ENCODE measurements around the gene FAM43B. TPM values are rescaled to one million over a fixed set of nuclear protein-coding genes. Genes with fewer than 3 reads are reported as not detected.

The FAM43B gene
- polyA plus RNA-seq, 1 experiment = not detected

GRCh38 chr1:20552728-20553445 is 514 bp downstream of the FAM43B start:
- no peak for TF ChIP-seq CTCF (IDR thresholded peaks at IDR 0.05; ENCODE audit: insufficient read depth, low read depth, low read length)
- DNase-seq (ENCODE audit: low read depth) = no peak
- Histone ChIP-seq H3K36me3 (ENCODE audit: control insufficient read depth, insufficient read depth, low read length) (no peaks in the 10 kb centered on the region), H3K4me3 (ENCODE audit: low read depth, low read length) (peak overlapping the region; percentile 19; the same call in 1 of the 2 replicates), H3K27me3 (ENCODE audit: control insufficient read depth, insufficient read depth, low read length) (peaks cover 52% of the 10 kb centered on the region)
- ChIA-PET CTCF (interaction anchor here (1.2 kb wide), 1 partner anchor 80 kb away, joined by 3 read pairs; the partner anchor contains the start of gene PINK1), POLR2A (no interaction called here)

- ChIA-PET CTCF (no interaction called here), POLR2A (no interaction called here)
- peaks cover 52% of the 10 kb centered on the region for H3K27me3 ChIP-seq (ENCODE audit: control insufficient read depth, insufficient read depth, low read length)
- no peak overlapping the region for H3K4me3 ChIP-seq (ENCODE audit: low read depth, low read length)
- H3K36me3 ChIP-seq (ENCODE audit: control insufficient read depth, insufficient read depth, low read length) = no peaks in the 10 kb centered on the region
- DNase-seq (ENCODE audit: low read depth) = no peak
- TF ChIP-seq CTCF (IDR thresholded peaks at IDR 0.05; ENCODE audit: insufficient read depth, low read depth, low read length) = no peak
Measured at GRCh38 chr1:20555025-20555757, 2.8 kb downstream of the FAM43B start.

GRCh38 chr1:20555758-20556120 is 3.4 kb downstream of the FAM43B start:
- H3K36me3 ChIP-seq (ENCODE audit: control insufficient read depth, insufficient read depth, low read length) = no peaks in the 10 kb centered on the region
- no peak for DNase-seq (ENCODE audit: low read depth)
- H3K4me3 ChIP-seq (ENCODE audit: low read depth, low read length) = no peak overlapping the region
- POLR2A ChIA-PET = no interaction called here
- no peak for TF ChIP-seq CTCF (IDR thresholded peaks at IDR 0.05; ENCODE audit: insufficient read depth, low read depth, low read length)
- CTCF ChIA-PET = no interaction called here
- H3K27me3 ChIP-seq (ENCODE audit: control insufficient read depth, insufficient read depth, low read length) = peaks cover 53% of the 10 kb centered on the region

GRCh38 chr1:20558191-20558590 is 5.8 kb downstream of the FAM43B start:
- Histone ChIP-seq H3K36me3 (ENCODE audit: control insufficient read depth, insufficient read depth, low read length) (no peaks in the 10 kb centered on the region), H3K4me3 (ENCODE audit: low read depth, low read length) (no peak overlapping the region), H3K27me3 (ENCODE audit: control insufficient read depth, insufficient read depth, low read length) (peaks cover 43% of the 10 kb centered on the region)
- no peak for TF ChIP-seq CTCF (IDR thresholded peaks at IDR 0.05; ENCODE audit: insufficient read depth, low read depth, low read length)
- ChIA-PET POLR2A (no interaction called here), CTCF (interaction anchor here (0.9 kb wide), 1 partner anchor 88 kb away, joined by 3 read pairs; no protein-coding TSS in a partner anchor)
- no peak for DNase-seq (ENCODE audit: low read depth)

GRCh38 chr1:20560966-20561365 is 8.6 kb downstream of the FAM43B start:
- peaks cover 23% of the 10 kb centered on the region for H3K27me3 ChIP-seq (ENCODE audit: control insufficient read depth, insufficient read depth, low read length)

More at GRCh38 chr1:20560966-20561365, 8.6 kb downstream of the FAM43B start:
- H3K4me3 ChIP-seq (ENCODE audit: low read depth, low read length) = no peak overlapping the region
- POLR2A ChIA-PET = no interaction called here
- TF ChIP-seq CTCF (IDR thresholded peaks at IDR 0.05; ENCODE audit: insufficient read depth, low read depth, low read length) = no peak
- no peaks in the 10 kb centered on the region for H3K36me3 ChIP-seq (ENCODE audit: control insufficient read depth, insufficient read depth, low read length)
- DNase-seq (ENCODE audit: low read depth) = no peak
- CTCF ChIA-PET = no interaction called here

All from BJ (cell line).